ENCODE results near the gene EEF1AKMT1.
"Not testable (repeated sequence)": the region's sequence is repeated elsewhere in the genome, so short reads cannot be mapped to it uniquely, and the experiment has no call there.

Gene EEF1AKMT1

GRCh38 chr13:20689291-20689690 is 84.5 kb downstream of the EEF1AKMT1 start:
- no peak for FAIRE-seq

- FAIRE-seq, result no peak
These were observed 86.7 kb downstream of the EEF1AKMT1 start for GRCh38 chr13:20686863-20687579.

DNA sequence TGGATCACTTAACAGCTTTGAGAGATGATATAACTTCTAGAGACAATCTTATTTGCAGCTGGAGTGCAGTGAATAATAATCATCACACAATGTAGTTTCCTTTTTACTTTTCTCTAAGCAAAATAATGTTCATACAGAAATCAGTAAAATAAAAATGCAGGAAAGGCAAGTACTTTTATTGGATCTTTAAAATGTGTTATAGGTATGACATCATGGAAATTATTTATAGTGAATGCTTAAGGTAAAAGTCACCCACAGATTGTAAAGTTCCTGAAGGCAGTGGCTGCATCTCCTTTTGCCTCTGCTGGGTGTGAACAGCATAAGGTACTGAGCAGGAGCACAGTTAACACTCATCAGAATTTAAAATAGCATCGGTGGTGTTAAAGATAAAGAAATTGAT is 87.6 kb downstream of the EEF1AKMT1 start:
- FAIRE-seq, result no peak

DNA sequence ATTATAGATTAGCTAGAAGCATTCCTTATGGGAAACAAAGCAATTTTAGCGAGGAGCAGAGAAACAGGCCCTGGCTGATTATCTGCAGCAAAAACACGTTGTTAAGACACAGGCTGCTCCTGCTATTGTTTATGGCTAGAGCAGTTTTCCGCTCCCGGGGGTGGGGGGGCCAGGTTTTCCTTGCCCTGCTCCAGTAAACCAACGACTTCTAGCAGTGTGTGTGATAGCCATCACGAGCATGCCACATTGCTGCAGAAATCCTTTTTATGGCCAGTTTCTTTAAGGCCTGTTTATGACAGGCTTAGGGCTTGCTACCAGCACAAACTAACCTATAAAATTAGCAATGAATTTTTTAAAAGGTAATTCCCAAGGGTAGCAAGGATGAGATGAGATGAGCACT is 88.7 kb downstream of the EEF1AKMT1 start:
- no peak for FAIRE-seq

DNA sequence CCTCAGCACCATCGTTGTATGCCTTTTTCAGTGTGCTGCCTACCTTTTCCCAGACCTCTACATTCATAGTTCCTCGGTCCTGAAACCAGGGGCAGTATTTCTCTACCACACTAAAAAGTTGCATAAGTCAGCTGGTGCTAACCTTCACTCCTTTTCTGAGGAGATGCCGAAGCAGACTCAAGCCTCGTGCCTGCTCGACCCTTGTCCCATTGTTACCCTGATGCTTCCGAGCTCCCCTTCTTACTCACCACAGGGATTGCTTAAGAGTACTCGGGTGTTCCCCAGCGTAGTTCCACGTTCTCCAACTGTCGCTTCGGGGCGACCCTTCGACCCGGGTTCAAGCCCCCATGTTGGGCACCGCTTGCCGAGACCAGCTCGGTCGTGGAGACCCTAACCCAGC is 89.2 kb downstream of the EEF1AKMT1 start:
- no peak for FAIRE-seq

DNA sequence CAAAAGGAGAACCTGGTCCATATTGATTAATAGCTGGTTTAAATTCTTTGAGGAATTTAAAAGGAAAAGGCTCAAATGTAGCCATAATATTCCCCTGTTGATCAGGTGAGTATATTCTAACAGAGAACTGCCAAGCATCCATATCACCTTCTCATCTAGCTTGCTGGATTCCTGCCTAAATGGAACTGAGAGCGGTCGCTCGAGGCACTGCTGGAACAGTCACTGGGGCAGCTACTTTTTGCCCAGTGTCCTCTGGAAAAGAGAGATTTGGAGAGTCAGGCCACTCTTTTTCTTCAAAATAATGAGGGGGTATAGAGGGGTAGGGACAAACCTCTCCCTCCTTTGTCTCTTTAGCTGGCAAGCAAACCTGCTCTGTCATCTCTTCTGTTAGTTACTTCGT is 89.7 kb downstream of the EEF1AKMT1 start:
- FAIRE-seq, result no peak

DNA sequence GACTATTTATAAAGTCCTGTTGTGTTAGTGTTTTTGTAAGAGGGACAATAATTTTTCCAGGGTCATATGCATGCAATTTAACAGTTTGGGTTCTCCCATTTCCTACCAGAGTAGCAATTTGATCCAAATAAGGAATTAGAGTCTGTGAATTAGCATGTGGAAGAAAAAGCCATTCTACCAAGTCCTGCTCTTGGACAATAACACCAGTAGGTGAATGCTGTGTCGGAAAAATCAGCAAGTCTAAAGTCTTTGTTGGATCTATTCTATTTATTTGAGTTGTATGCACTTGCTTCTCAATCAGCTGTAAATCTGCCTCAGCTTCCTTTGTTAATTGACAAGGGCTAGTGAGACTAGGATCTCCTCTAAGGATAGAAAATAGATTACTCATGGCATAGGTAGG is 91.7 kb downstream of the EEF1AKMT1 start:
- FAIRE-seq, result no peak

DNA sequence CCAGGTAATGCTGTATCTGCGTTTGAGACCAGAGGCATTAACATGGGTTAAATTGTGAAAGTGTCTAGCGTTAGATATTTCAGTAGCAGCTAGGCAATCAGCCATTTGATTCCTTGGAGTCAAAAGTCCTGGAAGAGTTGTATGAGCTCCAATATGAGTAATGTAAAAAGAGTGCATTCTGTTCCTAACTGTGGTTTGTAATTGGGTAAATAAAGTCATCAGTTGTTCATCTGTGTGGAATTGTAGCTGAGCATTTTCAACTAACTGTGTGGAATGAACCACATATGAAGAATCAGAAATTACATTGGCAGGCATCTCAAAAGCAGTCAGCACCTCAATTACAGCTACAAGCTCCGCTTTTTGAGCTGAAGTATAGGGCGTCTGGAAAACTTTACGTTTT is 92.3 kb downstream of the EEF1AKMT1 start:
- FAIRE-seq, result not testable (repeated sequence)

DNA sequence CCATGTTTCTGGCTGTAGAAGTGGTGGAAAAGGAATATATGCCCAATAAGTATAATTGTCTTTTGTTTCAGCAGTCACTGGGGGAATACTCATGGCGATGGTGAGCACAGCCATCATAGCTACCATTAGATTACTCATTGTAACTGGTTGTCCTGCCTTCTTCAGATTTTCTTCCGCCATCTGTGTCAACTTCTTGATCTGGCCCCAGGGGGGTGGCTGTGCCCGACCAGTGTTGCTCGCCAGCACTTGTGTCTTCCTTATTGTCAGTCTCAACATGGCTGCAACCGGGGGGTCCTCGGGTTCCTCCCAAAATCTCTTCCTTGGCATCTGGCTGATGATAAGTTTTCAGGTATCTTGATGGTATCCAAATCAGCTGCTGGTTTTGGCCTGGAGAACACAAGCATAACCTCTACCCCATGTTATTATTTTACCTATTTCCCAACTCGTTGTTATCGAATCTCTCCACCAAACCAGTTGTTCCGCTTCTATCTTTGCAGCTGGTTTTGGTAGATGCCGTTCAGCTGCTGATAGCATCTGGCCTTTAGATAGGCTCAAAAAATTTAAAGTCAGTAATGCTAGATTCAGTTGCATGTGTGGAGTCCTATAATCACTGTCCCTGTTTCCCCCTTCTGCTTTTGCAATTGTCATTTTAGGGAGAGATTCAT is 93.2 kb downstream of the EEF1AKMT1 start:
- FAIRE-seq, result no peak

- FAIRE-seq, result no peak
These were observed 93.9 kb downstream of the EEF1AKMT1 start for GRCh38 chr13:20679879-20680278.

All from TTC549 (cell line).